Neural crest cell (in vitro differentiated cells): Measurements from ENCODE around the gene PRKCZ. TPM values are rescaled to one million over a fixed set of nuclear protein-coding genes. Genes with fewer than 3 reads are reported as not detected.

Source experiments
- DNase-seq: peaks from one replicate; pipeline ENCODE4 v3.0.0; 2021; ENCODE audit warnings: low read depth, mixed read lengths, low spot score
- H3K27ac Mint-ChIP-seq: one replicate; pipeline ENCODE4 v1.8.0; 2021; ENCODE audit warnings: mild to moderate bottlenecking, mixed read lengths; ENCODE audit not compliant: unreplicated experiment
- H3K27me3 Mint-ChIP-seq: 2 replicates; pipeline ENCODE4 v1.8.0; 2021; ENCODE audit warnings: low read depth, mild to moderate bottlenecking, mixed read lengths
- H3K36me3 Mint-ChIP-seq: 2 replicates; pipeline ENCODE4 v1.8.0; 2021; ENCODE audit warnings: low read depth, mild to moderate bottlenecking, mixed read lengths
- H3K4me1 Mint-ChIP-seq: 2 replicates; pipeline ENCODE4 v1.8.0; 2021; ENCODE audit warnings: mixed read lengths
- H3K4me3 Mint-ChIP-seq: one replicate; pipeline ENCODE4 v1.8.0; 2021; ENCODE audit warnings: mild to moderate bottlenecking, mixed read lengths
- H3K9me3 Mint-ChIP-seq: 2 replicates; pipeline ENCODE4 v1.8.0; 2021; ENCODE audit warnings: mixed read lengths
- CTCF ChIP-seq: fragments of 200-600 bp; sonication (generic); conservative IDR thresholded peaks from 2 replicates; pipeline ENCODE4 v1.5.0; 2021; ENCODE audit warnings: antibody characterized with exemption, mild to moderate bottlenecking
- total RNA-seq: library from RNA; stranded (reverse); gene quantifications from 2 replicates; pipeline ENCODE4 v1.2.1, GENCODE V29; 2021

PRKCZ gene
- total RNA-seq, 1 donor from 2014 or later = 8.6 TPM

GRCh38 chr1:2039251-2039650, 11.0 kb upstream of the PRKCZ start:
- no peak for DNase-seq
- H3K4me1 Mint-ChIP-seq = peaks cover 4% of the 10 kb centered on the region
- H3K36me3 Mint-ChIP-seq = no peaks in the 10 kb centered on the region
- H3K27ac Mint-ChIP-seq = no peak overlapping the region
- no peaks in the 10 kb centered on the region for H3K9me3 Mint-ChIP-seq
- H3K27me3 Mint-ChIP-seq = peaks cover 7% of the 10 kb centered on the region
- H3K4me3 Mint-ChIP-seq = no peak overlapping the region
- TF ChIP-seq CTCF = no peak

- H3K9me3 Mint-ChIP-seq = no peaks in the 10 kb centered on the region
- no peak overlapping the region for H3K27ac Mint-ChIP-seq
- TF ChIP-seq CTCF = no peak
- peaks cover 9% of the 10 kb centered on the region for H3K4me1 Mint-ChIP-seq
- no peaks in the 10 kb centered on the region for H3K36me3 Mint-ChIP-seq
- DNase-seq = no peak
- H3K27me3 Mint-ChIP-seq = peaks cover 21% of the 10 kb centered on the region
- no peak overlapping the region for H3K4me3 Mint-ChIP-seq
Observed at GRCh38 chr1:2041305-2041704, 8.9 kb upstream of the PRKCZ start.

GRCh38 chr1:2041887-2042286, 8.3 kb upstream of the PRKCZ start:
- Mint-ChIP-seq H3K27ac (no peak overlapping the region), H3K36me3 (no peaks in the 10 kb centered on the region), H3K27me3 (peaks cover 24% of the 10 kb centered on the region), H3K9me3 (no peaks in the 10 kb centered on the region), H3K4me3 (no peak overlapping the region), H3K4me1 (peaks cover 9% of the 10 kb centered on the region)
- no peak for TF ChIP-seq CTCF
- no peak for DNase-seq

- Mint-ChIP-seq H3K27me3 (peaks cover 35% of the 10 kb centered on the region), H3K36me3 (no peaks in the 10 kb centered on the region), H3K9me3 (no peaks in the 10 kb centered on the region), H3K27ac (no peak overlapping the region), H3K4me3 (no peak overlapping the region), H3K4me1 (peaks cover 9% of the 10 kb centered on the region)
- no peak for DNase-seq
- TF ChIP-seq CTCF = peak; percentile 14
Observed at GRCh38 chr1:2042830-2043773, 7.1 kb upstream of the PRKCZ start.

GRCh38 chr1:2043886-2044285, 6.3 kb upstream of the PRKCZ start:
- H3K4me1 Mint-ChIP-seq = peaks cover 9% of the 10 kb centered on the region
- H3K4me3 Mint-ChIP-seq = no peak overlapping the region
- H3K27ac Mint-ChIP-seq = no peak overlapping the region
- H3K9me3 Mint-ChIP-seq = no peaks in the 10 kb centered on the region
- no peaks in the 10 kb centered on the region for H3K36me3 Mint-ChIP-seq
- peaks cover 41% of the 10 kb centered on the region for H3K27me3 Mint-ChIP-seq
- no peak for TF ChIP-seq CTCF
- no peak for DNase-seq
